SU-DHL-6 (cell line): ENCODE results near the gene CUEDC1.
A peak's percentile ranks its signal among the peaks of the same experiment; 100 is the strongest.

ENCODE experiments used
- H2AFZ ChIP-seq: fragments of 200-600 bp; sonication (generic); 2 replicates; pipeline ENCODE4 v1.6.1; 2014; ENCODE audit warnings: low read depth, mild to moderate bottlenecking, moderate library complexity, mixed read lengths, antibody characterized with exemption, low read length; ENCODE audit not compliant: severe bottlenecking
- H3F3A ChIP-seq: fragments of 200-600 bp; shearing (Covaris generic); 2 replicates; pipeline ENCODE4 v1.6.0; 2016; ENCODE audit warnings: antibody characterized with exemption, mild to moderate bottlenecking; ENCODE audit not compliant: insufficient read depth
- H3K27ac ChIP-seq: fragments of 200-600 bp; sonication (generic); 2 replicates; pipeline ENCODE4 v1.5.1; 2016; ENCODE audit warnings: low read depth, mild to moderate bottlenecking, low read length, moderate library complexity, mixed read lengths
- H3K27me3 ChIP-seq: fragments of 200-600 bp; sonication (generic), shearing (Covaris generic); 2 replicates; pipeline ENCODE4 v1.6.0; 2014; ENCODE audit warnings: mild to moderate bottlenecking, low read length
- H3K36me3 ChIP-seq: fragments of 200-600 bp; sonication (generic); 2 replicates; pipeline ENCODE4 v1.6.1; 2014; ENCODE audit warnings: mild to moderate bottlenecking, low read length, mixed read lengths
- H3K4me2 ChIP-seq: fragments of 300-600, 200-600 bp; shearing (Covaris generic), sonication (generic); 2 replicates; pipeline ENCODE4 v1.6.0; 2014; ENCODE audit warnings: low read length, low read depth, mild to moderate bottlenecking; ENCODE audit not compliant: poor library complexity, severe bottlenecking
- H3K4me3 ChIP-seq: fragments of 200-600 bp; sonication (generic); 2 replicates; pipeline ENCODE4 v1.5.1; 2014; ENCODE audit warnings: antibody characterized with exemption, low read length, mild to moderate bottlenecking, mixed read lengths; ENCODE audit not compliant: insufficient read depth, poor library complexity, severe bottlenecking
- H3K79me2 ChIP-seq: fragments of 200-600 bp; sonication (generic); 2 replicates; pipeline ENCODE4 v1.6.1; 2014; ENCODE audit warnings: mild to moderate bottlenecking, low read length, moderate library complexity; ENCODE audit not compliant: insufficient read depth
- H3K9ac ChIP-seq: fragments of 200-600 bp; sonication (generic); 2 replicates; pipeline ENCODE4 v1.7.0; 2014; ENCODE audit warnings: mild to moderate bottlenecking, low read length
- H3K9me2 ChIP-seq: fragments of 200-600 bp; sonication (generic); replicated peaks from 2 replicates; pipeline ENCODE4 v1.6.1; 2014; ENCODE audit warnings: low read length; ENCODE audit not compliant: insufficient read depth
- H3K9me3 ChIP-seq: fragments of 200-600 bp; sonication (generic); 2 replicates; pipeline ENCODE4 v1.6.1; 2014; ENCODE audit warnings: low read length, mixed read lengths; ENCODE audit not compliant: insufficient read depth
- H4K20me1 ChIP-seq: fragments of 200-600 bp; sonication (generic); 2 replicates; pipeline ENCODE4 v1.6.1; 2014; ENCODE audit warnings: low read depth, mild to moderate bottlenecking, antibody characterized with exemption, low read length, moderate library complexity, mixed read lengths
- CTCF ChIP-seq: fragments of 200-600 bp; sonication (generic); IDR thresholded peaks from one replicate; pipeline ENCODE4 v1.5.1; 2017; ENCODE audit warnings: antibody characterized with exemption, mild to moderate bottlenecking, low read length, moderate library complexity; ENCODE audit not compliant: insufficient read depth, poor library complexity, severe bottlenecking
- EZH2phosphoT487 ChIP-seq: fragments of 200-600 bp; sonication (generic), shearing (Covaris generic); conservative IDR thresholded peaks from 2 replicates; pipeline ENCODE4 v1.6.1; 2018; ENCODE audit warnings: mild to moderate bottlenecking, antibody characterized with exemption, low read length, moderate library complexity, mixed read lengths

Gene CUEDC1

GRCh38 chr17:57939797-57940196, 15.4 kb downstream of the CUEDC1 start:
- Histone ChIP-seq H3K9me2 (no peaks in the 10 kb centered on the region), H3K9me3 (no peaks in the 10 kb centered on the region), H3K4me2 (peak overlapping the region; percentile 17), H3K4me3 (no peak overlapping the region), H2AFZ (no peak overlapping the region), H3K27ac (no peak overlapping the region), H3K36me3 (no peaks in the 10 kb centered on the region), H3K27me3 (no peaks in the 10 kb centered on the region), H3K79me2 (no peaks in the 10 kb centered on the region), H3K9ac (no peak overlapping the region), H4K20me1 (no peaks in the 10 kb centered on the region), H3F3A (no peaks in the 10 kb centered on the region)
- peak; percentile 96; the same call in 1 of the 2 replicates for TF ChIP-seq EZH2phosphoT487
- TF ChIP-seq CTCF, result no peak

GRCh38 chr17:57938061-57938502, 17.1 kb downstream of the CUEDC1 start:
- Histone ChIP-seq H3K4me3 (no peak overlapping the region), H3K36me3 (no peaks in the 10 kb centered on the region), H4K20me1 (no peaks in the 10 kb centered on the region), H3K4me2 (no peak overlapping the region), H3F3A (no peaks in the 10 kb centered on the region), H3K9me2 (no peaks in the 10 kb centered on the region), H3K27me3 (no peaks in the 10 kb centered on the region), H3K27ac (no peak overlapping the region), H3K79me2 (no peaks in the 10 kb centered on the region), H3K9me3 (no peaks in the 10 kb centered on the region), H3K9ac (no peak overlapping the region), H2AFZ (no peak overlapping the region)
- TF ChIP-seq EZH2phosphoT487 (no peak), CTCF (no peak)

GRCh38 chr17:57937492-57937891, 17.7 kb downstream of the CUEDC1 start:
- no peak overlapping the region for H3K27ac ChIP-seq
- no peak overlapping the region for H2AFZ ChIP-seq
- H3K9me3 ChIP-seq, result no peaks in the 10 kb centered on the region
- no peak overlapping the region for H3K4me2 ChIP-seq
- H3K79me2 ChIP-seq, result no peaks in the 10 kb centered on the region
- H3K9me2 ChIP-seq, result no peaks in the 10 kb centered on the region
- no peak overlapping the region for H3K9ac ChIP-seq
- TF ChIP-seq CTCF, result no peak
- no peak for TF ChIP-seq EZH2phosphoT487
- H3K27me3 ChIP-seq, result no peaks in the 10 kb centered on the region
- no peaks in the 10 kb centered on the region for H3K36me3 ChIP-seq
- H3F3A ChIP-seq, result no peaks in the 10 kb centered on the region
- no peak overlapping the region for H3K4me3 ChIP-seq
- no peaks in the 10 kb centered on the region for H4K20me1 ChIP-seq
